Lower leg skin (tissue), 3 donors: ENCODE measurements around the gene SUN2.

ENCODE experiments used
- CTCF ChIP-seq, 3 donors: fragments of 450-650 bp; IDR thresholded peaks; one replicate each; pipeline ENCODE4 v1.5.1; 2016; ENCODE audit warnings: antibody characterized with exemption in 3 of 3, mild to moderate bottlenecking in 3 of 3, moderate library complexity in 2 of 3
- POLR2A ChIP-seq, 2 donors: fragments of 450-650 bp; IDR thresholded peaks; one replicate each; pipeline ENCODE4 v1.6.1; 2016 to 2017; ENCODE audit warnings: antibody characterized with exemption in 2 of 2, mild to moderate bottlenecking in 1 of 2, moderate library complexity in 1 of 2

GRCh38 chr22:38792833-38793232 lies 37.0 kb upstream of the SUN2 start:
- TF ChIP-seq POLR2A (IDR thresholded peaks at IDR 0.05) (no peak), CTCF (IDR thresholded peaks at IDR 0.05) (no peak)
